ENCODE measurements around the gene KRTAP4-16. TPM values are rescaled to one million over a fixed set of nuclear protein-coding genes. Genes with fewer than 3 reads are reported as not detected.
"Not testable (repeated sequence)": the region's sequence is repeated elsewhere in the genome, so short reads cannot be mapped to it uniquely, and the experiment has no call there.

KRTAP4-16 gene
- total RNA-seq, 4 donors from 2014 or later, result not detected

- TF ChIP-seq CTCF (IDR thresholded peaks at IDR 0.05), result no peak
- TF ChIP-seq POLR2AphosphoS5 (IDR thresholded peaks at IDR 0.05), result no peak
- no peak for TF ChIP-seq POLR2A (IDR thresholded peaks at IDR 0.05)
- TF ChIP-seq EP300 (IDR thresholded peaks at IDR 0.05; ENCODE audit: low read depth), result no peak
- no peak for DNase-seq
- Histone ChIP-seq H3K27me3 (peaks cover 12% of the 10 kb centered on the region), H3K4me3 (no peak overlapping the region), H3K4me1 (no peaks in the 10 kb centered on the region), H3K27ac (no peak overlapping the region), H3K36me3 (no peaks in the 10 kb centered on the region), H3K9me3 (no peaks in the 10 kb centered on the region)
- in situ Hi-C loops (cut with MboI; ENCODE audit: low pct_ligation_motif_present in 1 of 4, low pct_unique_long_range_greater_than_20kb in 1 of 4, low sequenced_read_pairs in 3 of 4), result no loop called here
- intact Hi-C loops (cut with DNase I; ENCODE audit: low total_unique reads), result no loop called here
- 54 to 70% methylated on average over 1 of the region's 1 CpG for whole genome bisulfite sequencing, 2 donors (ENCODE audit: low coverage in 1 of 2)
Observed at GRCh38 chr17:41127371-41127770, 25.4 kb upstream of the KRTAP4-16 start.

- intact Hi-C loops (cut with DNase I; ENCODE audit: low total_unique reads), result no loop called here
- 76 to 79% methylated on average over 3 of the region's 3 CpGs for WGBS, 2 donors (ENCODE audit: low coverage in 1 of 2)
- no peaks in the 10 kb centered on the region for H3K4me1 ChIP-seq
- H3K27me3 ChIP-seq, result peaks cover 12% of the 10 kb centered on the region
- TF ChIP-seq CTCF (IDR thresholded peaks at IDR 0.05) (no peak), POLR2A (IDR thresholded peaks at IDR 0.05) (no peak), EP300 (IDR thresholded peaks at IDR 0.05; ENCODE audit: low read depth) (no peak), POLR2AphosphoS5 (IDR thresholded peaks at IDR 0.05) (no peak)
- no peaks in the 10 kb centered on the region for H3K36me3 ChIP-seq
- H3K4me3 ChIP-seq, result no peak overlapping the region
- in situ Hi-C loops (cut with MboI; ENCODE audit: low pct_ligation_motif_present in 1 of 4, low pct_unique_long_range_greater_than_20kb in 1 of 4, low sequenced_read_pairs in 3 of 4), result no loop called here
- no peak for DNase-seq
- H3K27ac ChIP-seq, result no peak overlapping the region
- H3K9me3 ChIP-seq, result no peaks in the 10 kb centered on the region
Observed at GRCh38 chr17:41126412-41126811, 24.4 kb upstream of the KRTAP4-16 start.

GRCh38 chr17:41125064-41125463 is 23.1 kb upstream of the KRTAP4-16 start:
- H3K27ac ChIP-seq, result no peak overlapping the region
- no peak overlapping the region for H3K4me3 ChIP-seq
- H3K27me3 ChIP-seq, result peaks cover 12% of the 10 kb centered on the region
- in situ Hi-C loops (cut with MboI; ENCODE audit: low pct_ligation_motif_present in 1 of 4, low pct_unique_long_range_greater_than_20kb in 1 of 4, low sequenced_read_pairs in 3 of 4), result no loop called here
- no peaks in the 10 kb centered on the region for H3K36me3 ChIP-seq
- TF ChIP-seq POLR2AphosphoS5 (IDR thresholded peaks at IDR 0.05) (no peak), EP300 (IDR thresholded peaks at IDR 0.05; ENCODE audit: low read depth) (no peak), CTCF (IDR thresholded peaks at IDR 0.05) (no peak), POLR2A (IDR thresholded peaks at IDR 0.05) (no peak)
- no peaks in the 10 kb centered on the region for H3K4me1 ChIP-seq
- intact Hi-C loops (cut with DNase I; ENCODE audit: low total_unique reads), result no loop called here
- H3K9me3 ChIP-seq, result no peaks in the 10 kb centered on the region
- DNase-seq, result no peak
- WGBS, 2 donors (ENCODE audit: low coverage in 1 of 2), result 89 to 94% methylated on average over 2 of the region's 2 CpGs

GRCh38 chr17:41123991-41124371 is 22.0 kb upstream of the KRTAP4-16 start, which contains the start of gene KRTAP4-12:
TSS of gene KRTAP4-12 (minus strand) at chr17:41124182. CDS start at chr17:41124122, 60 bp downstream.
- H3K4me1 ChIP-seq; intact Hi-C loops (cut with DNase I; ENCODE audit: low total_unique reads); H3K4me3 ChIP-seq; H3K27ac ChIP-seq; H3K36me3 ChIP-seq; H3K9me3 ChIP-seq; DNase-seq; in situ Hi-C loops (cut with MboI; ENCODE audit: low pct_ligation_motif_present in 1 of 4, low pct_unique_long_range_greater_than_20kb in 1 of 4, low sequenced_read_pairs in 3 of 4): not testable (repeated sequence)
- peaks cover 12% of the 10 kb centered on the region for H3K27me3 ChIP-seq
- WGBS, 2 donors (ENCODE audit: low coverage in 1 of 2), result 81% methylated on average over 3 of the region's 3 CpGs; no CpG with 5 or more reads in 1 of the 2 donors

GRCh38 chr17:41123292-41123990 is 21.4 kb upstream of the KRTAP4-16 start:
- H3K27ac ChIP-seq; H3K36me3 ChIP-seq; DNase-seq; H3K4me3 ChIP-seq; H3K4me1 ChIP-seq; intact Hi-C loops (cut with DNase I; ENCODE audit: low total_unique reads); H3K9me3 ChIP-seq; in situ Hi-C loops (cut with MboI; ENCODE audit: low pct_ligation_motif_present in 1 of 4, low pct_unique_long_range_greater_than_20kb in 1 of 4, low sequenced_read_pairs in 3 of 4): not testable (repeated sequence)
- H3K27me3 ChIP-seq, result peaks cover 12% of the 10 kb centered on the region
- 65 to 83% methylated on average over 2 to 12 of the region's 12 CpGs for WGBS, 2 donors (ENCODE audit: low coverage in 1 of 2)

Measured in transverse colon (tissue), 4 donors.